ENCODE data around the gene UGCG.
"Not testable (repeated sequence)": the region's sequence is repeated elsewhere in the genome, so short reads cannot be mapped to it uniquely, and the experiment has no call there.

UGCG gene

DNA sequence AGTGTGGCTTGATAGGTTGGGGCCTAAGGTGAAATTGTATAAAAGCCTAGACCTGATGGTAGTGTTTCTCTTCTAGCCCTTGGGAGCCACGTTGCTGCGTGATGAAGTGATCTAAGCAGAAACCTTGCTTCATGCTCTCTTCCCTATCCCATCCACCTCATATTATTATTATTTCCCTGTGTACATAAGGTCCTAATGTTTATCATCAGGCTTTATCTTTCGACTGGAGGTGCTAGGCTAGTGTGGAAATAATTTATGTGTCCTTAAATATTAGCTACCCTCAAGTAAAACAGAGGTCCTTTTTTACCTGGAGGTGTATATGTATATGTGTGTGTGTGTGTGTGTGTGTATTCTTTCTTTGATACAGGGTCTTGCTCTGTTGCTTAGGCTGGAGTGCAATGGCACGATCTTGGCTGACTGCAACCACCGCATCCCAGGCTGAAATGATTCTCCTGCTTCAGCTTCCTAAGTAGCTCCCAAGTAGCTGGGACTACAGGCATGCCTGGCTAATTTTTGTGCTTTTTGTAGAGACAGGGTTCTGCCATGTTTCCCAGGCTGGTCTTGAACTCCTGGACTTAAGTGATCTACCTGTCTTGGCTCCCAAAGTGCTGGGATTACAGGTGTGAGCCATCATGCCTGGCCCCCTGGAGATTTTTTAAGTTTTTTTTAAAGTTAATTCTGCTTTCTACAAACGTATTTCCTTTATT lies 3.7 kb downstream of the UGCG start:
- H3K4me2 ChIP-seq (ENCODE audit: low read length), result no peak overlapping the region
- H3K4ac ChIP-seq (ENCODE audit: low read depth, low read length), result no peak overlapping the region
- H3K4me3 ChIP-seq (ENCODE audit: low read length), result no peak overlapping the region

DNA sequence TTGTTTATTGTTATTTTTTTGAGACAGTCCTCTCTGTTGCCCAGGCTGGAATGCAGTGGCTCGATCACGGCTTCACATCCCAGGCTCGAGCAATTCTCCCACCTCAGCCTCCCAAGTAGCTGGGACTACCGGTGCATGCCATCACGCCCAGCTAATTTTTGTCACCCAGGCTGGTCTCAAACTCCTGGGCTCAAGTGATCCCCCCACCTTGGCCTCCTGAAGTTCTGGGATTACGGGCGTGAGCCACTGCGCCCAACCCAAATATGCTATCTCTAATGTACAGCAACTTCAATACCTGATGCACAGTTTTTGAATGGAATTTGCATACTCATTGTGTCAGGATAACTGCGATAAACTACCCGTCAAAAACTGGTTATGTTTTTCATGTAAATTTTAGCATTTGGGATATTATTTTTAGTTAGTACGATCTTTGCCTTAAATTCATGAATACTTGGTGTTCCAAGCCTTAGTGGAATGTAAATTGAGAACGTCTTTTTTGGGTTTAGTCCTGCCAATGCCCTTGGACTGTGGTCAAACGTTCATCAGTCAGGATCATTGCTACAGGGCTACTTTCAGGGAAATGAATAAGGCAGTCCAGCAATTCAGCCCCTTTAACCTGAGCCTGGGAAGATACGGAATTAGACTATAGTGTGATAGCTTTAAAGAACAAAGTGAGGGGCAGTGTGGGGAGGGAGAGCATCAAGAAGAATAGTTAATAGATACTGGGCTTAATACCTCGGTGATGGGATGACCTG lies 4.4 kb downstream of the UGCG start:
- H3K79me1 ChIP-seq (ENCODE audit: low read length), result peaks cover 14% of the 10 kb centered on the region
- no peak overlapping the region for H4K5ac ChIP-seq (ENCODE audit: low read length)
- H2BK120ac ChIP-seq (ENCODE audit: low read depth, low read length), result no peak overlapping the region
- H3K27ac ChIP-seq (ENCODE audit: low read depth, low read length), result no peak overlapping the region
- no peak overlapping the region for H4K8ac ChIP-seq (ENCODE audit: low read depth, low read length)
- no peak overlapping the region for H3K18ac ChIP-seq (ENCODE audit: low read length)
- H3K4me3 ChIP-seq (ENCODE audit: low read length), result no peak overlapping the region
- H3K56ac ChIP-seq (ENCODE audit: low read length), result no peak overlapping the region
- H3K23ac ChIP-seq (ENCODE audit: low read length), result no peak overlapping the region
- no peak overlapping the region for H3K4ac ChIP-seq (ENCODE audit: low read depth, low read length)
- H3K4me1 ChIP-seq (ENCODE audit: control insufficient read depth, low read depth, low read length), result peaks cover 2% of the 10 kb centered on the region
- H2BK5ac ChIP-seq (ENCODE audit: low read length), result no peak overlapping the region
- no peak overlapping the region for H3K9ac ChIP-seq (ENCODE audit: low read length)
- H3K4me2 ChIP-seq (ENCODE audit: low read length), result no peak overlapping the region
- no CpG with 5 or more reads among the region's 15 CpGs for WGBS (ENCODE audit: extremely low coverage, insufficient coverage, low lambda C conversion rate)
- H3K36me3 ChIP-seq (ENCODE audit: control insufficient read depth, insufficient read depth, low read length), result no peaks in the 10 kb centered on the region
- peaks cover 72% of the 10 kb centered on the region for H3K79me2 ChIP-seq (ENCODE audit: control insufficient read depth, insufficient read depth, low read length)
- DNase-seq, result no peak
- no peaks in the 10 kb centered on the region for H3K27me3 ChIP-seq (ENCODE audit: insufficient read depth, low read length, poor library complexity)
- H2AK5ac ChIP-seq (ENCODE audit: low read length), result no peak overlapping the region
- H2BK15ac ChIP-seq (replicated peaks; ENCODE audit: low read depth), result no peak overlapping the region

More for the DNA sequence above, 3.7 kb downstream of the UGCG start:
- H3K79me2 ChIP-seq (ENCODE audit: control insufficient read depth, insufficient read depth, low read length), result peaks cover 67% of the 10 kb centered on the region
- no peak overlapping the region for H3K23ac ChIP-seq (ENCODE audit: low read length)
- no peak overlapping the region for H2BK120ac ChIP-seq (ENCODE audit: low read depth, low read length)
- H3K18ac ChIP-seq (ENCODE audit: low read length), result no peak overlapping the region
- H3K9ac ChIP-seq (ENCODE audit: low read length), result no peak overlapping the region
- no peak overlapping the region for H4K8ac ChIP-seq (ENCODE audit: low read depth, low read length)
- WGBS (ENCODE audit: extremely low coverage, insufficient coverage, low lambda C conversion rate), result no CpG with 5 or more reads among the region's 6 CpGs
- H4K5ac ChIP-seq (ENCODE audit: low read length), result no peak overlapping the region
- no peaks in the 10 kb centered on the region for H3K36me3 ChIP-seq (ENCODE audit: control insufficient read depth, insufficient read depth, low read length)
- H2AK5ac ChIP-seq (ENCODE audit: low read length), result no peak overlapping the region
- H3K27ac ChIP-seq (ENCODE audit: low read depth, low read length), result no peak overlapping the region
- peaks cover 14% of the 10 kb centered on the region for H3K79me1 ChIP-seq (ENCODE audit: low read length)
- H2BK5ac ChIP-seq (ENCODE audit: low read length), result no peak overlapping the region
- no peak overlapping the region for H3K56ac ChIP-seq (ENCODE audit: low read length)
- H2BK15ac ChIP-seq (replicated peaks; ENCODE audit: low read depth), result no peak overlapping the region
- peaks cover 2% of the 10 kb centered on the region for H3K4me1 ChIP-seq (ENCODE audit: control insufficient read depth, low read depth, low read length)
- H3K27me3 ChIP-seq (ENCODE audit: insufficient read depth, low read length, poor library complexity), result no peaks in the 10 kb centered on the region
- DNase-seq, result no peak

DNA sequence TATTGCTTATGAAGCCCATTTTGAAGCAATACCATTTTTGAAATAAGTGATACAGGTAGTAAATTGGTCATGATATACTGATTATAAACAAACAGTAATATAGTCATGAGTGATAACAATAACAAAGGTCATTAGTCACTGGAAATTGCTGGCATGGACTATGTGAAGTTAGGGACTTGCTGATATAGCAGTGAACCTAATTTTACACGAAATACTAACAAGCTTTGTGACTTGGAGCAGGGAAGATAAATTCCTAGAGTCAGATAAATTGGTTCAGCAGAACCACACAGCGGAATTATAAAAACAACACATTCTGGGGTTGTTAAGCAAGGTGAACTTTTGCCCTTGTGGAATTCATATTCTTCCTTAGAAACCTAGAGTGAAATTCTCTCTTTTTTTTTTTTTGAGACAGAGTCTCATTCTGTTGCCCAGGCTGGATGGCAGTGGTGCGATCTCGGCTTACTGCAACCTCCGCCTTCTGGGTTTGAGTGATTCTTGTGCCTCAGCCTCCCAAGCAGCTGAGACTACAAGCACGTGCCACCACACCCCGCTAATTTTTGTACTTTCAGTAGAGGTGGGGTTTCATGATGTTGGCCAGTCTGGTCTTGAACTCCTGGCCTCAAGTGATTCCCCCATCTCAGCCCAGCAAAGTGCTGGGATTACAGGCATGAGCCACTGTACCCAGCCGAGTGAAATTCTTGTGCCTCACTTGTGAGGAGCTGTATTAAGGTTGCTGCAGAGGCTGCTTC lies 6.0 kb downstream of the UGCG start:
- H3K79me2 ChIP-seq (ENCODE audit: control insufficient read depth, insufficient read depth, low read length), result peaks cover 78% of the 10 kb centered on the region
- no peak overlapping the region for H3K4me2 ChIP-seq (ENCODE audit: low read length)
- no peak overlapping the region for H2BK15ac ChIP-seq (replicated peaks; ENCODE audit: low read depth)
- H4K8ac ChIP-seq (ENCODE audit: low read depth, low read length), result no peak overlapping the region
- H2AK5ac ChIP-seq (ENCODE audit: low read length), result no peak overlapping the region
- peaks cover 18% of the 10 kb centered on the region for H3K79me1 ChIP-seq (ENCODE audit: low read length)
- H3K9ac ChIP-seq (ENCODE audit: low read length), result no peak overlapping the region
- no peak overlapping the region for H3K4ac ChIP-seq (ENCODE audit: low read depth, low read length)
- H3K4me3 ChIP-seq (ENCODE audit: low read length), result no peak overlapping the region
- H3K27ac ChIP-seq (ENCODE audit: low read depth, low read length), result no peak overlapping the region
- H4K5ac ChIP-seq (ENCODE audit: low read length), result no peak overlapping the region
- H3K23ac ChIP-seq (ENCODE audit: low read length), result no peak overlapping the region
- H2BK5ac ChIP-seq (ENCODE audit: low read length), result no peak overlapping the region
- H3K4me1 ChIP-seq (ENCODE audit: control insufficient read depth, low read depth, low read length), result peaks cover 2% of the 10 kb centered on the region
- no CpG with 5 or more reads among the region's 8 CpGs for WGBS (ENCODE audit: extremely low coverage, insufficient coverage, low lambda C conversion rate)
- H2BK120ac ChIP-seq (ENCODE audit: low read depth, low read length), result no peak overlapping the region
- no peaks in the 10 kb centered on the region for H3K36me3 ChIP-seq (ENCODE audit: control insufficient read depth, insufficient read depth, low read length)
- no peaks in the 10 kb centered on the region for H3K27me3 ChIP-seq (ENCODE audit: insufficient read depth, low read length, poor library complexity)
- no peak for DNase-seq
- no peak overlapping the region for H3K18ac ChIP-seq (ENCODE audit: low read length)
- no peak overlapping the region for H3K56ac ChIP-seq (ENCODE audit: low read length)

DNA sequence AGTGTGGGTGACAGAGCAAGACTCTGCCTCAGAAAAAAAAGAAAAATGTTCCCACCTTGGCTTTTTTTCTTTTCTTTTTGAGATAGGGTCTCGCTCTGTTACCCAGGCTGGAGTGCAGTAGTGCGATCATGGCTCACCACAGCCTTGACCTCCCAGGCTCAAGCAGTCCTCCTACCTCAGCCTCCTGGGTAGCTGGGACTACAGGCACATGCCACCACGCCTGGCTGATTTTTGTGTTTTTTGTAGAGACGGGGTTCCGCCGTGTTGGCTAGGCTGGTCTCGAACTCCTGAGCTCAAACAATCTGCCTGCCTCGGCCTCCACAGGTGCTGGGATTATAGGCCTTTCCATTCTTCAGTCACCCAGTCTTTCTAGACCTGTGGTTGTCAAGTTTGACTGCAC lies 6.9 kb downstream of the UGCG start:
- not testable (repeated sequence) for H3K9ac ChIP-seq (ENCODE audit: low read length); H2BK15ac ChIP-seq (replicated peaks; ENCODE audit: low read depth); H2AK5ac ChIP-seq (ENCODE audit: low read length); H3K4me2 ChIP-seq (ENCODE audit: low read length); H3K56ac ChIP-seq (ENCODE audit: low read length); DNase-seq; H2BK5ac ChIP-seq (ENCODE audit: low read length); H2BK120ac ChIP-seq (ENCODE audit: low read depth, low read length); H3K27me3 ChIP-seq (ENCODE audit: insufficient read depth, low read length, poor library complexity); H3K4me3 ChIP-seq (ENCODE audit: low read length); H4K5ac ChIP-seq (ENCODE audit: low read length); H3K27ac ChIP-seq (ENCODE audit: low read depth, low read length); H3K4ac ChIP-seq (ENCODE audit: low read depth, low read length); H3K4me1 ChIP-seq (ENCODE audit: control insufficient read depth, low read depth, low read length); H3K36me3 ChIP-seq (ENCODE audit: control insufficient read depth, insufficient read depth, low read length); H4K8ac ChIP-seq (ENCODE audit: low read depth, low read length); H3K18ac ChIP-seq (ENCODE audit: low read length); H3K23ac ChIP-seq (ENCODE audit: low read length)
- H3K79me2 ChIP-seq (ENCODE audit: control insufficient read depth, insufficient read depth, low read length), result peaks cover 79% of the 10 kb centered on the region
- H3K79me1 ChIP-seq (ENCODE audit: low read length), result peaks cover 21% of the 10 kb centered on the region
- no CpG with 5 or more reads among the region's 8 CpGs for WGBS (ENCODE audit: extremely low coverage, insufficient coverage, low lambda C conversion rate)

DNA sequence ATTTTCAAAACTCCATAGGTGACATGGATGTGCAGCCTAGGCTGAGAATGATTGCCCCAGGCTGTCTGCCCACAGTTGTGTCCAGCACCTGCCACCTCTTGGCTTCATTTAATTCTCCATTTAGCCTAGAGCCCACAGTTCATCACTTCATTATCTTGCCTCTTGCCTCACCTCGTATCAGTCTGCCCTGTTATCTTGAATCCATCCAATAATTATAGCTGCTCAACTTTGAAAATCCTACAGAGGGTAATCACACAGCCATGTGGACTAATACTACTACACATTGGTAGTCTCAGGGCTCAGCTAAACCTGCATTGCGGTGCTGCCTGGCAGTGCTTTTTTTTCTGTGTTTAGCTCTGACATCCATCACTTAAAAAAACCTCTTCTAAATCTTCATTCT lies 7.4 kb downstream of the UGCG start:
- Histone ChIP-seq H3K27ac (ENCODE audit: low read depth, low read length) (no peak overlapping the region), H2AK5ac (ENCODE audit: low read length) (no peak overlapping the region), H3K4me1 (ENCODE audit: control insufficient read depth, low read depth, low read length) (no peaks in the 10 kb centered on the region), H3K36me3 (ENCODE audit: control insufficient read depth, insufficient read depth, low read length) (no peaks in the 10 kb centered on the region), H3K79me2 (ENCODE audit: control insufficient read depth, insufficient read depth, low read length) (peaks cover 78% of the 10 kb centered on the region), H4K5ac (ENCODE audit: low read length) (no peak overlapping the region), H3K56ac (ENCODE audit: low read length) (no peak overlapping the region), H2BK15ac (replicated peaks; ENCODE audit: low read depth) (no peak overlapping the region), H3K23ac (ENCODE audit: low read length) (no peak overlapping the region), H2BK5ac (ENCODE audit: low read length) (no peak overlapping the region), H3K4ac (ENCODE audit: low read depth, low read length) (no peak overlapping the region), H3K4me3 (ENCODE audit: low read length) (no peak overlapping the region), H3K4me2 (ENCODE audit: low read length) (no peak overlapping the region), H3K18ac (ENCODE audit: low read length) (no peak overlapping the region), H2BK120ac (ENCODE audit: low read depth, low read length) (no peak overlapping the region), H3K9ac (ENCODE audit: low read length) (no peak overlapping the region), H4K8ac (ENCODE audit: low read depth, low read length) (no peak overlapping the region), H3K79me1 (ENCODE audit: low read length) (peaks cover 22% of the 10 kb centered on the region), H3K27me3 (ENCODE audit: insufficient read depth, low read length, poor library complexity) (no peaks in the 10 kb centered on the region)
- DNase-seq, result no peak
- WGBS (ENCODE audit: extremely low coverage, insufficient coverage, low lambda C conversion rate), result no CpG with 5 or more reads among the region's 2 CpGs

Data from mesendoderm (in vitro differentiated cells).